Right lung (tissue), 5 donors: ENCODE data around the gene HS1BP3. TPM values are rescaled to one million over a fixed set of nuclear protein-coding genes. Genes with fewer than 3 reads are reported as not detected.

ENCODE experiments used
- DNase-seq, 2 donors: peaks; one replicate each; pipeline ENCODE4 v3.0.0-alpha.2; 2013
- polyA plus RNA-seq, 5 donors: library from polyadenylated mRNA; unstranded; fragments of 120-200 nt; gene quantifications; one replicate each; pipeline versions ENCODE4 v1.2.1 to v1.2.3, GENCODE V29; 2013; ENCODE audit warnings: inconsistent platforms in 1 of 5, low replicate concordance in 1 of 5; ENCODE audit not compliant: insufficient read length in 5 of 5, insufficient read depth in 1 of 5

The HS1BP3 gene
- polyA plus RNA-seq, 5 donors: 10.8 to 15.2 (median 13.0) TPM

DNA sequence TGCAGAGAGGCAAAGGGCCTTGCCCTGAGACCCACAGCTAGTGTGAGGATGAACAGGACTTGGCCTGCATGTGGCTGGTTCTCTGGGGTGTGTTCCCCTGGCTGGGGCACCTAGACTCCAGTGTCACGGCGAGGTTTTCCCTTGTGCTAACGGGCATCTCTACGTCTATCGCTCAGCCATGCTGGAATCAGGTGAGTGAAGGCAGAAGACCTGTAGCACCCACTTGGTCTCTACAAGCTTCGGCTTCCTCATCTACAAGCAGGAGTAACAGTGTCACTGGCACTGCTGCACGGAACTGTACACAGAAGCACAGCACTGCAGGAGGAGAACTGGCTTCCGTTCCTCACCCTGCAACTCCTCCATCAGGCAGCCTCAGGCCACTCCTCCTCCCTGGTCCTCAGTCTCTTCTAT, 30.6 kb downstream of the HS1BP3 start:
- no peak for DNase-seq

DNA sequence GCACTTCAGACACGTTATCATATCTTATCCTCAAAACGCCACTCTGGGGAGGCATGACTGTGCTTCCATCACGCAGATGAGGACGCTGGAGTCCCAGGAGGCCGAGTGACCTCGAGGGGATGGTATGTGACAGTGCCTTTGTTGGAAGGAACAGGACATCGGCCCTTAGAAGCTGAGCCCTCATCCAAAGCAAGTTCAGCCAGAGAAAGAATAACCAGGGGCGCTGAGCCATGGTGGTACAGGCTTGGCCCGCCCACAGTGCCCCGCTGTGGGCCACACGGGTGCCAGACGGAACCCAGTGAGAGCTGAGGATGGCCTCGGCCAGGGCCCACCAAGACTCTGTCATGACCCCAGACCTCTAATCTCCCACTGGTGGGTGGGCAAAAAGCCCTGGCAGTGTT, 31.3 kb downstream of the HS1BP3 start:
- DNase-seq: no peak

DNA sequence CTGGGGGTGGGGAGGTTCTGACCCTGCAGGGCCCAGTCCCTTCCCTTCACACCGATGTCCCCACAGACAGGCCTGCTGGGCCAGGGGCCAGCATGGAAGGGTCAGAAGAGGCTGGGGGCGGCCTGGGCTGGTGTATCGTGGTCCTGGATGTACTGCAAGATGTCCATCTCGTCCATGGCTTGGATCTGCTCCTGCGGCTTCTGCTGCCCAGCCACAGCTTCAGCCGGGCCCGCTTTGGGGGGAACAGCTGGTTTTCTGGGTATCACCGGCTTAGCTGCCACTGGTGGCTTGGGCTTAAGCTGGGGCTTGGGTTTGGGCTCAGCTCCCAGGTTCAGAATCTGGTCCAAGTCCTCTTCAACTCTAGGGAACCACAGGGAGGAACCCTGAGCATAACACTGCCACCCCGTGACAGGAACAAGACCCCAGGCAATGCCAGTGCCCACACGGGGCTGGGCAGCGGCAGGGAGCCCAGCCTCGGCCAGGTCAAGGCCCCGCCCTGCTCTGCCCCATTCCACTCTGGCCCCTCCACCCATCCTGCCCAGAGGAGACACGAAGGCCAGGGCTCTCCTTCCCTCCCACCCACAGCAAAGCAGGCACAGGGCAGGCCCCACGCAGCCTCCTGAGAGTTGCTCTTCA, 31.9 kb downstream of the HS1BP3 start:
- no peak for DNase-seq

DNA sequence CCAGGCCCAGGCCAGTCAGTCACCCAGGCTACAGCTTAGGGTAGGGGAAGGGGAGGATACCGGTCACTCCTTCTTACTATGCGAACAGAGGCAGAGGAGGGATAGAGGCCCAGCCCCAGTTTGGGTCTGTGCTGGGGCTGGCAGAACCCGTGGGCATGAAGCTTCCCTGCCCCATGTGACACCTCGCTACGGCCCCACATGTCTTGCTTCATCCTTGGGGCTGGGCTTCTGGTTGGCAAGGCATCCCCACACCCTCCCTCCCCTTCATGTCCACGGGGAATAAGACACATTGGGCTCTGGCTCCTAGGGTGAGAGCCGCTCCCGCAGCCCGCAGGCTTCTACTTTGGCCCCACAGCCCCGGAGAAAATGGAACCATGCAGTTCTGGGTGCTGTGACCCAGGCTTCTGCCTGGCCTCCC, 32.4 kb downstream of the HS1BP3 start:
- no peak for DNase-seq

DNA sequence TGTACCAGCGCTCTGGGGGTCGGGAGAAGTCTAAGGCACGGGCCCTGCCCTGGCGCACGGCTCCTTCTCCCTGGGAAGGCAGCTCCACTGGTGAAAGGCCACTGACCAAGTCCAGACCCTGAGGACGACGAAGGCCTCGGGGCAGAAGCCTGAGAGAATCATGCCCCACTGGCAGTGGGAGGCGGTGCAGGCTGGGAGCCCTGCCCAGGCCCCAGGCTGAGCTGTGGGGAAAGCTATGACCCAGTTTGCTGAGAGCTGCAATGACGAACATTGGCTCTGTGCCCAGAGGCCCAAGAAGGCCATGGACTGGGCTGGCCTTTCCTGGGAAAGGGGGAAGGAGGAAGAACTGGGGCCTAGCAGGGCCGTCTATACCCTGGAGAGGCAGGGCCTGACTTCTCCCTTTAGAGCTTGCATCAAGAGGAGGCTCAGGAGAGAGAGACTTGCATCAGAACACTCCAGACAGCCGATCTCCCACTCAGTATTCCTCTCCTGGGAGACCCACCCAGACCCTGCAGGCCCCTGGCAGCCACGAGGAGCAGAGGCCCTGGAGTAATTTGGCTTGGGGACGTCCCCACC, 32.9 kb downstream of the HS1BP3 start:
- peak; percentile 96 to 97 for DNase-seq

DNA sequence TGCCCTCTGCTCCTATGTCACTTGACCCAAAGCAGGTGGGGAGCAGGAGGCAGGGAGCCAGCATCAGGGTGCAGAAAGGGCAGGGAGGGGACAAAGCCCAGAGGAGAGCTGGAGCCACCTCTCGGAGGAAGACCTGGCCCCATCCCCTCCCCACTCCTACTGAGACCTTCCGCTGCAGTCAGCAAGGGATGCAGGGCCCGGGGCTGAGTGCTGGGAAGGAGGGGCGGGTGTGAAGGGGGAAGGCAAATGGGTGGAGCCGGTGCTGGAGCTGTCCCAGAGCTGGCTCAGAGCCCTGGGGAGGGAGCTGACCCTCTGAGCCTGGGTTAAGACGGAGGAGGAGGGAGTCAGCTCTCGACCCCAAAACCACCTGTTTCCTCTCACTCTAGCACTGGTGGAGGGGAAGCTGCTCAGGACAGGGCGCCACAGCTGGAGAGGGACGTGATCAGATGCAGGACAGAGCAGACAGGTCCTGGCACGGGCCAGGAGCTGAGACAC, 33.8 kb downstream of the HS1BP3 start:
- DNase-seq: peak; percentile 80 to 83

DNA sequence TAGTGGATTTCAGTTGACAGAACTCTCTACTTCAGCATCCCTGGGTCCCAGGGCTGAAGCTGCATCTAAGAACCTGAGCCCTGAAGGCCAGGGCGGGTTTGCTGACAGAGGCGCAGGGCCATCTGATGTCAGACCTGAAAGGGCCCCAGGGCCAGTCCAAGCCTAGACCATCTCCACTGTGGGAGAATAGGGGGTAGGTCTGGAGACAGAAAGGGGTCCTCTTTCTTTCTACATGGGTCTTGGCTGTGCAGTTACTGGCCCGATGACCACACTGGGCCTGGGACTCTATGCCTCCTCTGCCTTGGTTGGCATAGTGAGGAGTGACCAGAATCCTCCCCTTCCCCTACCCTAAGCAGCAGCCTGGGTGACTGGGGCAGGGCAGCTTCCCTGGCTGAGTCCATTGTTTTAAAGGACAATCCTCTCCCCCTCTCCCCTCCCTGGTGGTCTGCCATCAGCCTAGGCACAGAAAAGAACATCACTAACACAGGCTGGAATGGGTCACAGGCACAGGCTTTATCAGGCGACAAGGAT, 34.5 kb downstream of the HS1BP3 start:
- DNase-seq: no peak

DNA sequence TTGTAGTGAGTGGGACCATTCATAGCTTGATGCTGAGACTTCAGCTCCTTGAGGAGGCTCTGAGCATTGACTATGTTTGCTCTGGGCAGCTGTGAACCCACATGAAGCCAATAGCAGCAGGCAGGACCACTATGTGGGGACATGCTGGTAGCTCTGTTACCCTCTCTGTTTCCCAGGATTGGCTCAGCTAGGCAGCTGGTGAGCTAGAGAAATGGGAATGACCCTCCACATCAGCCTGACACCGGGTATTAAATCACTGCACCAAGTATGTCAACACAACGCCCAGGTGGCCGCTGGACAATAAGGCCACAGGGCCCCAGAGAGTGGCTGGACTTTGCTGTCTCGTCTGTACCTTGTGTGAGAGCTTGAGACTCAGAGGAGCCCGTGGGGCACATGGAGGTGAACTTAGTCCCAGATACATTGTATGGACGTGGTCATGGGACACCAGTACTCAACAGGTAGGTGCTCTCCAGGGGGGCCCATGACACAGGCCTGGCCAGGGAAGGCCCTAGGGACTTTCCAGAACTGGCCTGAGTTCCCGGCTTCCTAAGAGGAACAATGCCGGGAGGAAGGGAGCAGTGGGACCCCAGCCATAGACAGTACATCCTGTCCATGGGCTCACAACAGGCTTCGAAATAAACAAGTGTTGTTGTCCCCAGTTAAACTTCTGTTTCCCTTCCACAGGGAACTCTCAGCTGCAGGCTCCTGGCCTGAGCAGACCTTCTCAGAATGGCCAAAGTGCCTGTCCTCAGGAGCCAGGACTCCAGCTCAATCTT, 35.2 kb downstream of the HS1BP3 start:
- no peak for DNase-seq

DNA sequence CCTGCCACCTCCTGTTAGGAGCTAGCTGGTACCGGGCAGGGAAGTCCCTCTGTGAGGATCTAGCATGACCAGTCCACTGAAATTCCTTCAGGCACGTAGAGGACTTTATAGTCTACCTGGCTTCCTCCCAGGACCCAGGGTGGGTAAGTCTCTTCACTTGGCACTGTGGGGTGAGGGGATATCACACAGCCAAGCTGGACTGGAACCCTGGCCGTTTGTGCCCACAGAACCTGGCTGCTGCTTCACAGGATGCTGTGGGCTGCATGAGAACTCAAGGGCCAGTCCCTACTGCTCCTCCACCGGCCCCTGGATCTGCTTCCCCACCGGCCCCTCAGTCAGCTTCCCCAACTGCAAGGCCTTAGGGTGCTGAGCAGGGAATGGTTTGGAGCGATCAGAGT, 35.8 kb downstream of the HS1BP3 start:
- DNase-seq: no peak

DNA sequence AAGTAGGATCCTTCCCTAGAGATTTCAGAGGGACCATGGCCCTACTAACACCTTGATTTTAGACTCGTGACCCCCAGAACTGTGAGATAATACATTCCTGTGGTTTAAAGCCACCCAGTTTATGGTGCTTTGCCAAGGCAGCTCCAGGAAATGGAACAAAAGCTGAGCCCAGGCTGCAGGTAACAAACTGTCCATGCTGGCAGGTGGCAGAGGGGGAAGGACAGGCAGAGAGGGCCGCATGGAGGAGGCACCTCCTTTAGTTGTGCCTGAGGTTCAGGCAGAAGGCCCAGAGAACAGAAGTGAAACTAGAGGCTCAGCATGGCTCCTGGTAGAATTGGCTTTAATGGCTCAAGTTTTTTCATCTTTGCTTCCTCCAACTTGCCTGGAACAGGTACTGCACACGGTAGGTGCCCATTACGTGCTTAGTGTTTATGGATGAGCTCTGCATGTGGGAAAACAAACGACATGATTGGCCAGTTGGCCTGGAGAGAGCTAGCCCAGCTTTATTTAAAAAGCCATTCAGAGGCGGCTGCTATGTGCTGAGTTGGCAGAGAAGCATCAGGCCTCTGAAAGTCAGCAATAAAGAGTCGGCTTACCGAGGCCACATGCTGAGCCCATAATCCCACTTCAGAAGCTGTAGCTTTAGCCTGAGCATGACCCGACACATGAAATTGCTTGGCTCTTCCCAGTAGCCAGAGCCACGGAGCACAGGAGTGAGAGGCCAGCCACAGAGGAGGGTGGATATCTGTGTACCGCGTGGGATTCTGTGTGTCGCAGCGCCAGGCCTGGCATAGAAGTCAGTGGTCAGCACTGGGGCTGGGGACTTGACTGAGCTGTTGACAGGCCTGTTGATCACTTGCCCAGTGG, 36.5 kb downstream of the HS1BP3 start:
- DNase-seq: peak in 1 of 2 donors; percentile 36

DNA sequence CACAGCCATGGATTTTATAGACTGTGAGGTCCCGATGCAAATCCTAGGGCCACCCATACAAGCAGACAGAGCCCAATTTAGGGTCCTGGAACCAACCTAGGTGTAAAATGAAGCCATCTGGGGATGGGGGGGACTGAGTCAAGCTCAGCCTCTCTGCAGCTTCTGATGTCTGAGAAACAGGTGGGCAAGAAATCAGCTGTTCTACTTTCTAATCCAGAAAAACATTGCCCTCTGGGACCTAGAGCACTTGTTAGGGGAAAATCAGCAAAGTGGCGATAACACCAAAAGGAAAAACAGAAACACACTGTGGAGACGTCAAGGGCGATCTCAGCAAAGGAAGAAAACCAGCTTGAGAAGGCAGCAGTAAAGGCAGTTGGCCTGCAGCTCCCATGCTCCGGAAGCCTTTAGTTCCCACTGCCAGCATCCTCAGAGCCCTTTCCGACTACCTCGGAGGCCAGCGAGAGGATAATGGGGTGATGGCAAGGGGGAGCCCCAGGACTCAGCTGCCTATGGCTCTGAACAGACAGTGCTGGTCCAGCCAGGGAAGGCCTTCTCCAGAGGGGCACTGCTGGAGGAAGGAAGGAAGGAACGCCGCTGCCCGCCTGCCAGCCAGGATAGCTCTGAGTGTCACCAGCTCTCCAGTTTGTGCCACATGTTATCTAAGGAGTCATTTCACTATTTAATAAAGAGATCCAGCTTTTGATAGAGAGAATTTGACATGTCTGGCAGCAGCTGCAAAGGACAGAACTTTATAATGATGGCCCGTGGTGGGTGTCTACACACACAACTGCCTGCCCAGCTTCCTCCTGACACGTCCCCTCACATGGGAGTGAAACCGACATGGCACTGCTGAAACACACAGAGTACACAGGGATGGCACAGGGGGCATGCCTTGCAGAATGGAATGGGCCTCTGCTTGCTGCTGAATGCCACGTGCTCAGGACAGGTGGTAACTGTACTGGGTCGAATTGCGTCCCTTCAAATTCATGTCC, 37.7 kb downstream of the HS1BP3 start:
- no peak for DNase-seq

DNA sequence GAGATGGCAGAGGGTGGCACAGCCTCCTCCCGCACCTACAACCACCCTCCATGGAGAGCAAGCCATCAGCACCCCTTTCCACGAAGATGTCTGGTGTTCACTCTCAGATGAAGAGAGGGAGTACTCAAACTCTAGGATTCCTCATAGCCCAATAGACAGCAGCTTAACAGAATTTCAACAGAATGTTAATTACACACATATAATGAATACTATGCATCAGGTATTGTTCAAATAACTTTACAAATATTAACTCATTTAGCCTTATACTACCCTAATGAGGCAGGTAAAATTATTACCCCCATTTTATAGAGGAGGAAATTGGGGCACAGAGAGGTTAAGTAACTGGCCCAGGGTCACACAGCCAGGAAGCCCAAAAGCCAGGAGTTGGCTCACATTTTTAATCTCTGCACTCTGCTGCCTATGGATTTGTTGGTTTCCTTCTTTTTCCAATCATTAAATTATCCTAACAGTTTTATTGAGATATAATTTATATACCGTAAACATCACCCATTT, 39.0 kb downstream of the HS1BP3 start:
- DNase-seq: no peak

DNA sequence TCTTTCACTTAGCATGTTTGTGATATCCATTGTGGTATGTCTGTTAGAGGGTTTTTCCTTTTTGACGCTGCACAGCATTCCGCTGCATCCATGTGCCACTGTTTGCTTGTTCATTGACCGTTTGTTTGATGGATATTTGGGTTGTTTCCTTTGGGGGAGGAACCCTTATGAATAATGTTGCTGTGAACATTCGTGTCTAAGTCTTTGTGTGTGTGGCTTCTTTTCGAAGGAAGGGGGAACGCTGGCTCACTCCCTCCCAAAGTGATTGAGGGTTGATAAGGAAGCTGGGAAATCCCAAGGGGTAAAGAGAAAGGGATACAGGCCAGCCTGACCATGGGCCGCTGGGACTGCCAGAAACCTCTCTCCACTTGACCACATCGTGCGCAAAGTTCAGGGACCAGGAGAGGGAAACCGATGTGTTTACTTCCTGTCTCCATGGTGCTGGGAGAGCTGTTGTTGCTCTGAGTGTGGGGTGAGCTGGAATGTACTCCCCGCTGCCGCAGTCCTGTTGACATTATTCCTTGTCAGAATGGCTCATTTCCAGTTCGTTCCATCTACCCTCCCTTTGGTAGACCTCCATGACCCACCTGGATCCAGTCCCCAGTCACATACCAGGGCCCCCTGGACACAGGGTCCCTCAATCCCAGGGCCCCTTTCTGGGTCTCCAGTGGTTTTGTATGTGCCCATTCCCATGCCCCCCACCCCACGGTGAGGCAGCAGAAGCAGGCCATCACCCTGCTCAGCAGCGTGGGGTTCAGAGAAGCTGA, 39.6 kb downstream of the HS1BP3 start:
- peak; percentile 86 to 92 for DNase-seq

DNA sequence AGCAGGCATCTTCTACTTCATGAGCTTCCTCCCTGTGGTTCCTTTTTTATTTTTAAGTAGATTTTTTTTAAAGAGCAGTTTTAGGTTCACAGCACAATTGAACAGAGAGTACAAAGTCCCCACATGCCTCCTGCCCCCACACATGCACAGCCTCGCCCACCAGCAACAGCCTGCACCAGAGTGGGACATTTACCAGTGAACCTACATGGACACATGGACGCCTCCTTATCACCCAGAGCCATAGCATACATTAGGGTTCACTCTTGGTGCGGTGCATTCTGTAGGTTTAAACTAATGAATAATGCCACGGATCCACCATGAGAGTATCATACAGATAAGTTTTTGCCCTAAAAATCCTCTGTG, 40.9 kb downstream of the HS1BP3 start:
- no peak for DNase-seq

DNA sequence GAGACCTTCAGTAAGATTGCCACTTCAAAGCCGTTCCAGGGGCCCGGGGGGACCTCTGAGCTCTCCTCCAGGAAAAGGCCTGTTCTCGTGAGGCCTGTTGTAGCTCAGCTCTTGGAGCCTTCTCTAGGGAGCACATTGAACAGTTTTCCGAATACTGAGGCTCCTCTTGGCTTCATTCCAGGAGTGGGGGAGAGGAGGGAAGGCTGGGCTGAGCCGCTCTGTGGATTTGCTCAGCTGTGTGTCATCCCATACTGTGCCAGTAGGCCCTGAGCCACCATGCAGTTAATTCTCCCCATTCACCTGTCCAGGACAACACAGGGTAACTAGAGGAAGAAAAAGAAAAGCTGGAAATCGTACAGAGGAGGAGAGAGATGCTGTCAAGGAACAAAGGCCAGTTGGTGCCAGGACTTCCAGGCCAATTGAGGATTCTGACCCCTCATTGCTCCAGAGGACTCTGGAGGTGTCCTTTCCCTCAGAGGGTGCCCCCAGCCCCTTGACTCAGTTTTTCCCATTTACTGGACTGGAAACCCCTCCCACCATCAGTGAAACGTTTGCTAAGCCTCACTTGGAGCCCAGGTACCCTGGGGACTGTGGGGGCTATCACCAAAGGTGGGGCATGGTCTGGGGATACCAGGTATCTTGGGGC, 41.4 kb downstream of the HS1BP3 start:
- no peak for DNase-seq

DNA sequence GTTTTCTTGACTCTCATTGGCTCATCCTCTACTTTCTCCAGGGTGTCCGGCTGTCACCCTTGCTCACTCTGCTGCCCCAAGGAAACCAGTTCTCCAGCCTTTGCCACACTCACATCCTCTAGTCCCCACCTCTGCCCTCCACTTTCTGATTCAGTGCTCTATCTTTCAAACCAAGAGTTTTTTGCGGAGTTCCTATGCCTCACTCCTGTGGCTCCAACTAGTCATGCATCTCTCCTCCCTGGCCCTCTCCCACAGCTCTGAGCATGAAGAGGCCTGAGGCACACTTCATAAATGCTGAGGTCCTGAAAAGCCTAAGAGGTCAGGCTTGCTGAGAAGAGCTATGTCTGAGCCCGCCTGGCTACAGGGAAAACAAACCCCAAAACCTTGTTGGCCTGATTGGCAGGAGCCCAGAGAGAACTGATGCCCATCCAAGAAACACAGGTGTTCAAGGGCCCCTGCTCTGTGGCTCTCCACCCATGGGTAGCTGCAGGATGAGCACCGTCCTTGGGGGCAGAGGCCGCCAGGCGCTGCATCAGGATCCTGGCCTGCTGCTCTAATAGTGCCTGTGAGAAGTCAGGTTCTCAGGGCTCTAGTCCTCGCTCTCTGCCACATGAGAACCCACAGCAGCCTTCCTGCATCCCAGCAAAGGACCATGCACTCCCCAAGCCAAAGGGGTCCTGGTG, 42.1 kb downstream of the HS1BP3 start:
- no peak for DNase-seq

DNA sequence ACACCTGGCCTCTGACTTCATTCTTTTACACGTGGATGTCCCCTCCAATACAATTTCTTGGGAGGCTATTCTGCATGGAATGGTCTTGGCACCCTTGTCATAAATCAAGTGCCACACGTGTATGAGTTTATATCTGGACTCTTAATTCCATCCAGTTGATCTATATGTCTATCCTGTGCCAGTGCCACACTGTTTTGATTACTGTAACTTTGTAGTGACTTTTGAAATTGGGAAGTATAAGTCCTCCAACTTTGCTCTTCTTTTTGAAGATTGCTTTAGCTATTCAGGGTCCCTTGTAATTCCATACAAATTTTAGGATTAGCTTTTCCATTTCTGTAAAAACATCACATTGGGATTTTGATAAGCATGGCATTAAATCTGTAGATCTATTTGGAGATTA, 43.5 kb downstream of the HS1BP3 start:
- DNase-seq: no peak

DNA sequence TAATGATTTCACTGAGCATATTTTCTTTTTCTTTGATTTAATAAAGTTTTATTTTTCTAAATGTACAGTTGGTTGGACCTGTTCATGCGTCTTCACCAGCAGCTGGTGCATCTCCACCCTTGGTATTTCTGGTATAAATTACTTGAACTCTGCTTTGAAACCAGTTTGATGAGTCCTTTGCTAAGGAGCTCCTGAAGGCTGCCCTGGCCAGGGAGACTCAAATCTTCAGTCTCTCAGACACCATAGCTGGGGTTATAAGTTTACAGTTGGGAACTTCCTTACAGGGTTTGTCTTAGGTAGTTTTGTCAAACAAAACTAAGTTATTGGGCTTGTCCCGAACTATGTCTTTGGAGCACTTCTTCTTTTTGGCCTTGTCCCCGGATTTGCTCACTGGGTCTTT, 44.7 kb downstream of the HS1BP3 start:
- no peak for DNase-seq
